ENCODE data around the gene LPIN2.
"Not testable (repeated sequence)": the region's sequence is repeated elsewhere in the genome, so short reads cannot be mapped to it uniquely, and the experiment has no call there.

The LPIN2 gene

DNA sequence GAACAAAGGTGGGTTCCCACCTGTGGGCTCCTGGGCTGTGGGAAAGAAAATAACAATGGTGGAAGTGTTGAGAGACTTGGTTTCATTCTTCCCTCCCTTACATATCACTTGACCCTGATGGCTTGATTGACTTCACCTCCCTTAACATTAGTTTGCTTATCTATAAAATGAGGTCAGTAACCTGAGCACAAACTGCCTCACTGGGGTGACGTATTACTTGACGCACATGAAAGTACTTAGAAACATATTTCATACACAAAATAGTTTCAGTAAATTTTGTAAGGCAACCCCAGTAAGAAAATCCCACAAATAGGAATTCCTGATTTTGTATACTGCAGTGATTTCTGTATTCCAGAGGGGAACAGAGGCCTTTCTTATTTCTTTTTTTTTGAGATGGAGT lies 29.4 kb upstream of the LPIN2 start:
- no peaks in the 10 kb centered on the region for H3K27me3 ChIP-seq (ENCODE audit: control insufficient read depth, insufficient read depth, low read length, poor library complexity, severe bottlenecking)
- no peak overlapping the region for H3K27ac ChIP-seq (ENCODE audit: insufficient read depth, low read depth, low read length, poor library complexity, severe bottlenecking)
- 93 to 100% methylated on average over 1 to 2 of the region's 2 CpGs for WGBS, 2 experiments
- H3K4me3 ChIP-seq (ENCODE audit: insufficient read depth, low read depth, low read length), result no peak overlapping the region
- peaks cover 19% of the 10 kb centered on the region for H3K4me1 ChIP-seq (ENCODE audit: control insufficient read depth, insufficient read depth, low read length)
- no peaks in the 10 kb centered on the region for H3K9me3 ChIP-seq (ENCODE audit: control insufficient read depth, low read length)
- no peaks in the 10 kb centered on the region for H3K36me3 ChIP-seq (ENCODE audit: control insufficient read depth, insufficient read depth, low read length)

- Histone ChIP-seq H3K4me1 (ENCODE audit: control insufficient read depth, insufficient read depth, low read length) (peaks cover 18% of the 10 kb centered on the region), H3K27me3 (ENCODE audit: control insufficient read depth, insufficient read depth, low read length, poor library complexity, severe bottlenecking) (no peaks in the 10 kb centered on the region), H3K4me3 (ENCODE audit: insufficient read depth, low read depth, low read length) (no peak overlapping the region), H3K36me3 (ENCODE audit: control insufficient read depth, insufficient read depth, low read length) (no peaks in the 10 kb centered on the region), H3K27ac (ENCODE audit: insufficient read depth, low read depth, low read length, poor library complexity, severe bottlenecking) (no peak overlapping the region), H3K9me3 (ENCODE audit: control insufficient read depth, low read length) (no peaks in the 10 kb centered on the region)
- WGBS, 2 experiments, result 84 to 92% methylated on average over 5 of the region's 5 CpGs
Observed at GRCh38 chr18:3041843-3042242, 28.9 kb upstream of the LPIN2 start.

- H3K4me1 ChIP-seq (ENCODE audit: control insufficient read depth, insufficient read depth, low read length), result peaks cover 13% of the 10 kb centered on the region
- H3K36me3 ChIP-seq (ENCODE audit: control insufficient read depth, insufficient read depth, low read length), result no peaks in the 10 kb centered on the region
- WGBS, 2 experiments, result 91 to 96% methylated on average over 7 to 8 of the region's 8 CpGs
- H3K9me3 ChIP-seq (ENCODE audit: control insufficient read depth, low read length), result no peaks in the 10 kb centered on the region
- H3K27me3 ChIP-seq (ENCODE audit: control insufficient read depth, insufficient read depth, low read length, poor library complexity, severe bottlenecking), result no peaks in the 10 kb centered on the region
- no peak overlapping the region for H3K27ac ChIP-seq (ENCODE audit: insufficient read depth, low read depth, low read length, poor library complexity, severe bottlenecking)
- H3K4me3 ChIP-seq (ENCODE audit: insufficient read depth, low read depth, low read length), result no peak overlapping the region
Observed at GRCh38 chr18:3040881-3041280, 27.9 kb upstream of the LPIN2 start.

GRCh38 chr18:3040173-3040572 lies 27.2 kb upstream of the LPIN2 start:
- WGBS, 2 experiments, result 91 to 100% methylated on average over 1 of the region's 2 CpGs
- Histone ChIP-seq H3K4me3 (ENCODE audit: insufficient read depth, low read depth, low read length) (no peak overlapping the region), H3K9me3 (ENCODE audit: control insufficient read depth, low read length) (no peaks in the 10 kb centered on the region), H3K36me3 (ENCODE audit: control insufficient read depth, insufficient read depth, low read length) (no peaks in the 10 kb centered on the region), H3K4me1 (ENCODE audit: control insufficient read depth, insufficient read depth, low read length) (peaks cover 11% of the 10 kb centered on the region), H3K27me3 (ENCODE audit: control insufficient read depth, insufficient read depth, low read length, poor library complexity, severe bottlenecking) (no peaks in the 10 kb centered on the region), H3K27ac (ENCODE audit: insufficient read depth, low read depth, low read length, poor library complexity, severe bottlenecking) (no peak overlapping the region)

DNA sequence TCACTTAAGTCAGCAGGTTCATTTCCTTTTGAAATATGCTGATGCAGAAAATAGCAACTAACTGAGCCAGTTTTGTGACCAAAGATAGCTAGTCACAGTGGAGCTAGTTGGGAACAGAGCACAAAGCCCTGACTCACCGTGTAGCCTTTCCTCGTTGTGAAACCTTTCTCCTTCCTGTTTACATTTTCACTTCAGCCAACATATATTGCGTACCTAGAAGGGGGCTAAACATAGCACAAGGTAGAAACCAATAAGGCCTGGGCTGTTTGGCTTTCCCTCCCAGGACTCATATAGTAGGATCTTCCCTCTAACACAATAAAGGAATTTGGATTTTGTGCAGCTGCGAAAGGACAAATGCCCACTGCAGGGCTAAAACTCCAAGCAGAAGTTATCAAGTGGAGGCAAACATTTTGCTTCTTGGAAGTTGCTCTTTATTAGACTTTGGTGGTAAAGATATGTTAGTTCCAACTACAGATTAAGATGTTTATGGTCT lies 24.5 kb upstream of the LPIN2 start:
- no peaks in the 10 kb centered on the region for H3K36me3 ChIP-seq (ENCODE audit: control insufficient read depth, insufficient read depth, low read length)
- peaks cover 6% of the 10 kb centered on the region for H3K4me1 ChIP-seq (ENCODE audit: control insufficient read depth, insufficient read depth, low read length)
- H3K9me3 ChIP-seq (ENCODE audit: control insufficient read depth, low read length), result no peaks in the 10 kb centered on the region
- no peak overlapping the region for H3K27ac ChIP-seq (ENCODE audit: insufficient read depth, low read depth, low read length, poor library complexity, severe bottlenecking)
- no peaks in the 10 kb centered on the region for H3K27me3 ChIP-seq (ENCODE audit: control insufficient read depth, insufficient read depth, low read length, poor library complexity, severe bottlenecking)
- no peak overlapping the region for H3K4me3 ChIP-seq (ENCODE audit: insufficient read depth, low read depth, low read length)
- 80 to 82% methylated on average over 4 of the region's 4 CpGs for WGBS, 2 experiments

- 92 to 94% methylated on average over 5 of the region's 5 CpGs for WGBS, 2 experiments
- peaks cover 1% of the 10 kb centered on the region for H3K4me1 ChIP-seq (ENCODE audit: control insufficient read depth, insufficient read depth, low read length)
Observed at GRCh38 chr18:3036108-3036507, 23.2 kb upstream of the LPIN2 start.

GRCh38 chr18:3035635-3036034 lies 22.7 kb upstream of the LPIN2 start:
- no peaks in the 10 kb centered on the region for H3K9me3 ChIP-seq (ENCODE audit: control insufficient read depth, low read length)
- no peaks in the 10 kb centered on the region for H3K27me3 ChIP-seq (ENCODE audit: control insufficient read depth, insufficient read depth, low read length, poor library complexity, severe bottlenecking)
- H3K36me3 ChIP-seq (ENCODE audit: control insufficient read depth, insufficient read depth, low read length), result no peaks in the 10 kb centered on the region
- 89 to 95% methylated on average over 5 of the region's 5 CpGs for WGBS, 2 experiments
- no peak overlapping the region for H3K27ac ChIP-seq (ENCODE audit: insufficient read depth, low read depth, low read length, poor library complexity, severe bottlenecking)
- no peaks in the 10 kb centered on the region for H3K4me1 ChIP-seq (ENCODE audit: control insufficient read depth, insufficient read depth, low read length)
- no peak overlapping the region for H3K4me3 ChIP-seq (ENCODE audit: insufficient read depth, low read depth, low read length)

More at GRCh38 chr18:3036108-3036507, 23.2 kb upstream of the LPIN2 start:
- H3K27ac ChIP-seq (ENCODE audit: insufficient read depth, low read depth, low read length, poor library complexity, severe bottlenecking), result no peak overlapping the region
- no peaks in the 10 kb centered on the region for H3K36me3 ChIP-seq (ENCODE audit: control insufficient read depth, insufficient read depth, low read length)
- H3K9me3 ChIP-seq (ENCODE audit: control insufficient read depth, low read length), result no peaks in the 10 kb centered on the region
- no peaks in the 10 kb centered on the region for H3K27me3 ChIP-seq (ENCODE audit: control insufficient read depth, insufficient read depth, low read length, poor library complexity, severe bottlenecking)
- H3K4me3 ChIP-seq (ENCODE audit: insufficient read depth, low read depth, low read length), result no peak overlapping the region

DNA sequence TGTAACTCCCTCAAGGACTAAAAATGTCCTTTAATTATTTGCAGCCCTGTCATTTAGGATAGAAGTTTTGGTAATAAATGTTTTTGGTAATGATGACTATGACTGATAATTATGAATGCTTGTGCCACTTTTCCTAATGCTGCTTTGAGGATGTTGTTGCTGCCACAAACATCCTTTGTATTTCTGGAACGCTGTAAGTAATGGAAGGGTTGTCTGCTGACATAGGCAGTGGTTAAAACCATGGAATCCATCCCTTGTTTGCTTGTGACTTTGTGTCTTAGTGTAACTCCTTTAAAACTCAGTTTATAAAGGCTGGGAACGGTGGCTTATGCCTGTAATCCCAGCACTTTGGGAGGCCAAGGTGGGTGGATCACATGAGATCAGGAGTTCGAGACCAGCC lies 19.8 kb upstream of the LPIN2 start:
- Histone ChIP-seq H3K4me3 (ENCODE audit: insufficient read depth, low read depth, low read length) (no peak overlapping the region), H3K27ac (ENCODE audit: insufficient read depth, low read depth, low read length, poor library complexity, severe bottlenecking) (no peak overlapping the region), H3K4me1 (ENCODE audit: control insufficient read depth, insufficient read depth, low read length) (peaks cover 4% of the 10 kb centered on the region), H3K27me3 (ENCODE audit: control insufficient read depth, insufficient read depth, low read length, poor library complexity, severe bottlenecking) (no peaks in the 10 kb centered on the region), H3K36me3 (ENCODE audit: control insufficient read depth, insufficient read depth, low read length) (no peaks in the 10 kb centered on the region), H3K9me3 (ENCODE audit: control insufficient read depth, low read length) (no peaks in the 10 kb centered on the region)
- WGBS, 2 experiments, result 93 to 95% methylated on average over 3 of the region's 3 CpGs

- Histone ChIP-seq H3K27ac (ENCODE audit: insufficient read depth, low read depth, low read length, poor library complexity, severe bottlenecking) (no peak overlapping the region), H3K4me1 (ENCODE audit: control insufficient read depth, insufficient read depth, low read length) (peaks cover 4% of the 10 kb centered on the region), H3K27me3 (ENCODE audit: control insufficient read depth, insufficient read depth, low read length, poor library complexity, severe bottlenecking) (no peaks in the 10 kb centered on the region), H3K9me3 (ENCODE audit: control insufficient read depth, low read length) (no peaks in the 10 kb centered on the region), H3K36me3 (ENCODE audit: control insufficient read depth, insufficient read depth, low read length) (no peaks in the 10 kb centered on the region), H3K4me3 (ENCODE audit: insufficient read depth, low read depth, low read length) (no peak overlapping the region)
- WGBS, 2 experiments, result 58 to 67% methylated on average over 12 of the region's 12 CpGs
Observed at GRCh38 chr18:3029215-3029952, 16.4 kb upstream of the LPIN2 start.

- not testable (repeated sequence) for H3K27ac ChIP-seq (ENCODE audit: insufficient read depth, low read depth, low read length, poor library complexity, severe bottlenecking); H3K9me3 ChIP-seq (ENCODE audit: control insufficient read depth, low read length); H3K4me3 ChIP-seq (ENCODE audit: insufficient read depth, low read depth, low read length); H3K36me3 ChIP-seq (ENCODE audit: control insufficient read depth, insufficient read depth, low read length); H3K4me1 ChIP-seq (ENCODE audit: control insufficient read depth, insufficient read depth, low read length); H3K27me3 ChIP-seq (ENCODE audit: control insufficient read depth, insufficient read depth, low read length, poor library complexity, severe bottlenecking)
- 77 to 91% methylated on average over 3 of the region's 3 CpGs for WGBS, 2 experiments
Observed at GRCh38 chr18:3028115-3028514, 15.2 kb upstream of the LPIN2 start.

Measured in ectodermal cell (in vitro differentiated cells).